Measurements from ENCODE around the gene GLMP. TPM values are rescaled to one million over a fixed set of nuclear protein-coding genes. Genes with fewer than 3 reads are reported as not detected.

GLMP gene, protein sequence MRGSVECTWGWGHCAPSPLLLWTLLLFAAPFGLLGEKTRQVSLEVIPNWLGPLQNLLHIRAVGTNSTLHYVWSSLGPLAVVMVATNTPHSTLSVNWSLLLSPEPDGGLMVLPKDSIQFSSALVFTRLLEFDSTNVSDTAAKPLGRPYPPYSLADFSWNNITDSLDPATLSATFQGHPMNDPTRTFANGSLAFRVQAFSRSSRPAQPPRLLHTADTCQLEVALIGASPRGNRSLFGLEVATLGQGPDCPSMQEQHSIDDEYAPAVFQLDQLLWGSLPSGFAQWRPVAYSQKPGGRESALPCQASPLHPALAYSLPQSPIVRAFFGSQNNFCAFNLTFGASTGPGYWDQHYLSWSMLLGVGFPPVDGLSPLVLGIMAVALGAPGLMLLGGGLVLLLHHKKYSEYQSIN
- 81.5 and 85.2 TPM in 2 replicates for total RNA-seq

DNA sequence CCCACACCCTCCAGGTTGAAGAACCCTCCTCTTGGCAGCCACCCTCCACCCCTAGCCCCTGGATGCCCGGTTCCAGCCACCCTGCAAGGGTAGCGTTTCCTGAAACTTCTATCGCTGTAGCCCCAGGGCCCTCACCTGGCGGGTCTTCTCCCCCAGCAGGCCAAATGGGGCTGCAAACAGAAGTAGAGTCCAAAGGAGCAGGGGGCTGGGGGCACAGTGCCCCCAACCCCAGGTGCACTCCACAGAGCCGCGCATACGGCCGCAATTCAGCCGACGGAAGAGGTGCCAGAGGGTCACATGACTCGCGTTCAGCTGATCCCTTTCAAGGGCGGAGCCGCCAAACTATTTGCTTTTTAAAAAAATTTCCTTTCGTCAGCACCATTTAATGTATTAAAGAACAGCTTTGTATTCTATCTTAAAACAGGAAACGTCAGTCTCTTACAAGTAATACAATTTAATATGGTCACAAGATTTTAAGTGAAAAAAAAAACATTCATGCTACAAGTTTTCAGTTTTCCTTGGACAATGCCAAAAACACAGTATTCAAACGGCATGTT is at the start of gene GLMP:
Gene GLMP, minus strand, starts transcription at position 289 of the 557 bp plus-strand sequence. Its CDS starts 34 bp downstream, at position 255.

DNA sequence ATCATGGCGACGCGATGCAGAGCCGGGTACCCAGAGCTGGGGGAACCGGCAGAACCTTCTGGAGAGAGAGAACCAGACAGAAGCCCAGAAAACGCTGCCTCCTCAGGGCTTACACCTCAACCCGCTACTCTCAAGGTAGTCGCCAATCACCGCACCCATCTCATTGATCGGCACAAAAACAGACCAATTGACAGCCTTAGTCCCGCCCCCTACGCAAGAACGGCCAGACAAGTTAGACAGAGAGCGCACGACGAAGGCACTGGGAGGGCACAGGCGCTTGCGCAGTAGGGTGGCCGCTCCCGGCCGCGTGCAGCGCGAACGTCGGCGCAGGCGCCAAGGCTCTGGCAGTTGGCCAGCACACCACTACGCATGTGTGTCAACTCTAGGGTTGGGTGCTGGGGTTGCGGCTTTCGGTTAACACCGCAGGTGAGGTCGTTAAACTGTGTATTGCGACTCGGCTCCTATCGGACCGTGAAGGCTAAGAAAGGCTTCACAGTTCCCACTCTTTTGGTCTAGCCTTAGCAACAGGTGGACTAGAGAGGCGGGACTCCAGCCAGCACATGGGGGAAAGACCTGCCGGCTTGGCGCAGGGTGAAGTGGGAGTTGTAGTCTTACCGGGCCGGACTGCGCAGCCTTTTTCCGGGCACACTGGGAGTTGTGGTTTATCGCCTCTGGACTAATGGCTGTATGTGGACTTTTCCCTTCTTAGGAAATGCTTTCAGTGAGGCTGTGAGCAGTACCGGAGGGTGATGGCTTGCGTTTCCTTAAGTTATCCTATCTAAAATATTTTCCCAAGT is 42.9 kb upstream of the GLMP start, which contains the start of the genes CCT3 and TSACC:
Gene CCT3, minus strand, starts transcription at position 113 of the 797 bp plus-strand sequence. Its CDS starts 108 bp downstream, at position 5.
Gene TSACC, plus strand, starts transcription at position 347 of the 797 bp plus-strand sequence. CDS start 1,232 bp downstream, outside the sequence.

DNA sequence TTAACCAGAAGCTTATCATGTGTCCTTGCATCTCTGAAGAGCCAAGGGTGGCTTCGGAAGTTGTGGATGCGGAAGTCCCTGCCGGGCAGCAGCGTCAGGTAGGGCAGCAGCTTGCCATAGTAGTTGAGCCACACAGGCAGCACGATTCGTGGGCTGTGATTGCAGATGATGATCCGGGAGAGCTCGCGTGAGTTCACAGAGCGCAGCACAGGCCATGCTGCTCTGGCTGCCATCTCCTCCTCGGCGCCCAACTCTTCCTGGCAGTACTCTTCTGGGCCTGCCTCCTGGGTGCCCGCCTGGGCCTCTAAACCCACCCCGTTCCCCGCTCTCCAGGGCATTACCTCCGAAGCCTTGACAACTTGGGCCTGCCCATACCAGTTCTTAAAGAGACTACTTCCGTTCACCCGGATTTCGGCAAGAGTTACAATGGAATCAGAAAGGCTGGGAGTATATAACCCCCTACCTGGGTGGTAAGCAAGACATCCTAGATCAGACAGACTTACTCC is 3.4 kb upstream of the GLMP start, which contains the start of gene VHLL:
Gene VHLL, minus strand, starts transcription at position 456 of the 506 bp plus-strand sequence. Its CDS starts 118 bp downstream, at position 338.

DNA sequence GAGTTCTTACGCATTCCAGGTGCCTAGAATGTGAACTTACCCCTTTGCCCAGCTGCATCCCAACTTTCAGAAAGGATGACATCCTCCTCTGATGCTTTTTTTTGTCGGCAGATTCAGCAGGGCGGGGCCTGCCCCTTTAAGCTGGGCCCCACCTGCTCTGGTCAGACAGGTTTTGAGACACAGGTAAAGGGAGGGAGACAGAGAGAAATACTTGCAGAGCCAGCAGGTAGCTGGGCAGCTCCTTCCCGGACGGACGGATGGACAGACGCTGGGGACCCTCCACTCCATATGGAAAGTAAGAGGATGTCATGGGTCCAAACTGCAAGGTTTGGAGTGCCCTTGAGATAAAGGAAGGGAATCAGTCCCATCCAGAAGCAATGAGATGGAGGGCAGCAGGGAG is 11.4 kb downstream of the GLMP start, which contains the start of gene TMEM79:
Gene TMEM79, plus strand, starts transcription at position 214 of the 400 bp plus-strand sequence. CDS start 902 bp downstream, outside the sequence.

DNA sequence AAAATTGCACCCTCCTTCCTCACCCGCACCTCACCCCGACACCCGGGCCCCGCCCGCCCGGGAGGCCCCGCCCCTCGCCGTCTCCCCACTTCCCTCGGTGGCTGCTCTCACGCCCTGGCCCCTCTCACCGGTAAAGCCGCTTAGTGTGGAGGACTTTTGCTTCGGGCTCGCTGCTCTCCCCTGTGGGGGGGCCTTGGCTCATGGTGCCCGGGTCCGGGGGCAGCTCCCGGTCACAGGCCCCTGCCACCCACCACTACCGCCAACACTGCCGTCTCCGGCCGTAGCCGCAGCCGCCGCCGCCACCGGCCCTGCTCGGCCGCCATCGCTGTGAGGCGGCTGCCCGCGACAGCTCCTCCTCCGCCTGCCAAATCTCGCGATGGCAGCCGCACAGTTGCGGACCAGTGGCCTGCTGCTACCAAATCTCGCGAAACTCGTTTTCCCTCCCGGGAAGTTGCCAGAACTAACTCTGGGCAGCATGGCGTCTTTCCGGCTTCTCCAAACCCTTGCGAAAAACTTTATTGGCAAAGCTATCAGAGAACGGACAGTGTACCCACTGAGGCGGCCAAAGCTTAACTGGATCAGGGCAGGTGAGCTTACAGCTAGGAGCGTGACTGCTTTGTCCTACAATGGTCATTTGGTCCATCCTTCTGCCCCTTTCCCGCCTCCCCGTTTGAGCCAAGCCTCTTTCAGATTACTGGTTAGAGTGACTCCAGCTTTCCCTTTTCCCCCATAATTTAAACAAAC is 12.8 kb downstream of the GLMP start, which contains the start of gene SMG5:
Gene SMG5, minus strand, starts transcription at position 347 of the 744 bp plus-strand sequence. Its CDS starts 145 bp downstream, at position 202.

DNA sequence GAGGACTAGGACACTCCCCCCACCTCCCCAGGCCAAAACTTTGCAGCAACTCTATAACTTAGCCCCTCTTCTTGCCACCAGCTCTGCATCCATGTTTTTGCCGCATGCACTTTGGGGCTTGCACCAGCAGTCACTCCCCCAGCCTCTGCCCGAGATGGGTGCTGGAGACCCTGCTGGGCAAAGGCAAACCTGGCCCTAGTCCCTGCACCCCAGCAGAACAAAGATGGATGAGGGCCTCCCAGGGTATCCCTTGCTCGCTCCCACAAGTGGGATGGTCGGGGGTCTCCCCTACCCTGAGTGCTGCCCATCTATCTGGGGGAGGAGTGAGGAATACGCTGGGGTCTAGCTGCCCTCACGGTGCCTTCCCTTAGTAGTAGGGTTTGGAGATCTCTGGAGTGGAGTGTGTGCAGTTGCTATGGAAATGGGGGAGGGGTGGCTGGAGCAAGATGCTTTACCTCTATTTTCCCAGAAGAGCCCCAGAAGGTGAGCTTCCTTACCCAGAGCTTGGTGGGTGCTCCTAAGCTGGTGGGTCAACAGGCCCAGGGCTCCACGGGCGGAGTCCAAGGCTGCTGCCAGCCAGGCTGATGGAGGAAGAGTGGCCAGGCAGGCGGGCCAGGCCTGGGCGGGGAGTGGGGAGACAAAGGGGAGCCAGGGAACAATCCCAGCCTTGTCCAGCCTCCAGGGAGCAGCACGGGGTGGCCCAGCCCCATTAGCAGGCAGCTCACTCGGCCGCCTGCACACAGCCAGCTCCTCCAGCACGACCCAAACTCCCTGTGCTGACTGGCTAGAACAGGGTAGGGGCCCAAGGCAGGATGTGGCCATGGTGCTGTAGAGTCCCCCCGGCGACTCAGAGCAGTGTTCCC is 47.8 kb downstream of the GLMP start, which contains the start of gene PAQR6:
Gene PAQR6, minus strand, starts transcription at position 597 of the 863 bp plus-strand sequence. CDS start 1,325 bp downstream, outside the sequence.

Other genes starting within 250 kb of the GLMP start
- gene UBQLN4, start 241.9 kb downstream of the GLMP start, total RNA-seq = 12.5 and 14.1 TPM in 2 replicates
- 24.8 and 27.1 TPM in 2 replicates for gene LAMTOR2, start 240.9 kb downstream of the GLMP start, total RNA-seq
- gene RAB25, start 234.5 kb downstream of the GLMP start, total RNA-seq = not detected in 2 replicates
- 0.65 and 1.1 TPM in 2 replicates for gene MEX3A, start 213.2 kb downstream of the GLMP start, total RNA-seq
- gene LMNA, start 181.0 kb downstream of the GLMP start, total RNA-seq = 1,347 and 1,795 TPM in 2 replicates
- gene SEMA4A, start 142.1 kb downstream of the GLMP start, total RNA-seq = 0.97 and 3.2 TPM in 2 replicates
- gene SLC25A44, start 101.6 kb downstream of the GLMP start, total RNA-seq = 15.9 and 22.9 TPM in 2 replicates
- 27.0 and 27.7 TPM in 2 replicates for gene PMF1, start 82.7 kb downstream of the GLMP start, total RNA-seq
- 0.16 TPM in 1 of 2 replicates, not detected in the other for gene BGLAP, start 53.5 kb downstream of the GLMP start, total RNA-seq
- 0.49 and 0.65 TPM in 2 replicates for gene PAQR6, start 47.6 kb downstream of the GLMP start, total RNA-seq
- gene SMG5, start 12.9 kb downstream of the GLMP start, total RNA-seq = 60.4 and 72.7 TPM in 2 replicates
- 0.61 and 0.81 TPM in 2 replicates for gene TMEM79, start 11.4 kb downstream of the GLMP start, total RNA-seq
- gene VHLL, start 3.6 kb upstream of the GLMP start, total RNA-seq = not detected in 2 replicates
- 191 and 238 TPM in 2 replicates for gene CCT3, start 42.6 kb upstream of the GLMP start, total RNA-seq
- gene TSACC, start 42.8 kb upstream of the GLMP start, total RNA-seq = 0.36 TPM in 1 of 2 replicates, not detected in the other
- gene RHBG, start 73.5 kb upstream of the GLMP start, total RNA-seq = not detected in 2 replicates
- 25.6 and 26.4 TPM in 2 replicates for gene MEF2D, start 205.1 kb upstream of the GLMP start, total RNA-seq